Stimulated activated CD4-positive, alpha-beta T cell treated with anti-CD3 and anti-CD28 coated beads, Interleukin-1b, Interleukin-23, amount 100 ng/mL, for 1 hour (primary cell): Measurements from ENCODE around the gene APOB.

Experiments
- DNase-seq, 2 donors: peaks; one replicate each; pipeline ENCODE4 v3.0.0-alpha.2; 2020; ENCODE audit warnings: low read depth in 2 of 2

Gene APOB

GRCh38 chr2:21005700-21006422 lies 38.0 kb downstream of the APOB start:
- DNase-seq: no peak

- no peak for DNase-seq
Measured at GRCh38 chr2:21005111-21005699, 38.7 kb downstream of the APOB start.

- no peak for DNase-seq
Measured at GRCh38 chr2:21004181-21004572, 39.7 kb downstream of the APOB start.

- DNase-seq: no peak
Measured at GRCh38 chr2:21003572-21004180, 40.2 kb downstream of the APOB start.

GRCh38 chr2:21002814-21003192 lies 41.1 kb downstream of the APOB start:
- no peak for DNase-seq

GRCh38 chr2:21001988-21002813 lies 41.7 kb downstream of the APOB start:
- no peak for DNase-seq

GRCh38 chr2:21001225-21001946 lies 42.5 kb downstream of the APOB start:
- no peak for DNase-seq

GRCh38 chr2:20999906-21000645 lies 43.8 kb downstream of the APOB start:
- DNase-seq: no peak

GRCh38 chr2:20998972-20999905 lies 44.6 kb downstream of the APOB start:
- no peak for DNase-seq

GRCh38 chr2:20997953-20998722 lies 45.7 kb downstream of the APOB start:
- DNase-seq: no peak

GRCh38 chr2:20994130-20994529 lies 49.7 kb downstream of the APOB start:
- no peak for DNase-seq

GRCh38 chr2:20992201-20992711 lies 51.6 kb downstream of the APOB start:
- no peak for DNase-seq

GRCh38 chr2:20990442-20991430 lies 53.1 kb downstream of the APOB start:
- DNase-seq: no peak

- no peak for DNase-seq
Measured at GRCh38 chr2:20989404-20989803, 54.5 kb downstream of the APOB start.

GRCh38 chr2:20988905-20989304 lies 55.0 kb downstream of the APOB start:
- no peak for DNase-seq

- no peak for DNase-seq
Measured at GRCh38 chr2:20986024-20986939, 57.6 kb downstream of the APOB start.

GRCh38 chr2:20985062-20985461 lies 58.8 kb downstream of the APOB start:
- no peak for DNase-seq
